GM12878 (cell line): Measurements from ENCODE around the gene NEURL3. TPM values are rescaled to one million over a fixed set of nuclear protein-coding genes. Genes with fewer than 3 reads are reported as not detected.

Source experiments
- BCLAF1 ChIP-seq: fragments of 450-650 bp; IDR thresholded peaks from 2 replicates; pipeline ENCODE4 v1.6.1; 2017; ENCODE audit warnings: antibody characterized with exemption, mild to moderate bottlenecking, moderate library complexity
- CBX5 ChIP-seq: sonication (generic); IDR thresholded peaks from 2 replicates; pipeline ENCODE4 v1.6.1; 2016; ENCODE audit warnings: low read depth, moderate library complexity, mild to moderate bottlenecking, inconsistent platforms
- CEBPB ChIP-seq, 2 experiments: fragments of 150-350 bp in 1 of 2; IDR thresholded peaks; 2 replicates each; pipeline ENCODE4 v1.6.1; 2012 to 2014; ENCODE audit warnings: low read depth in 2 of 2, low read length in 2 of 2, borderline replicate concordance in 1 of 2, inconsistent platforms in 1 of 2
- CHD1 ChIP-seq: IDR thresholded peaks from 2 replicates; pipeline ENCODE4 v1.6.1; 2012; ENCODE audit warnings: low read depth, low read length, improper control_type of control experiment
- EP300 ChIP-seq, 2 experiments: fragments of 150-350 bp in 1 of 2; IDR thresholded peaks; 2 replicates each; pipeline ENCODE4 v1.6.1; 2011 to 2012; ENCODE audit warnings: low read depth in 2 of 2, low read length in 2 of 2, borderline replicate concordance in 1 of 2, improper control_type of control experiment in 1 of 2, inconsistent platforms in 1 of 2; ENCODE audit not compliant: control insufficient read depth in 1 of 2
- IKZF2 ChIP-seq, 2 experiments: fragments of 450-650 bp; IDR thresholded peaks; 2 replicates each; pipeline ENCODE4 v1.6.1; 2017; ENCODE audit warnings: mild to moderate bottlenecking in 2 of 2, moderate library complexity in 2 of 2
- IRF3 ChIP-seq: fragments of 450-650 bp; IDR thresholded peaks from 2 replicates; pipeline ENCODE4 v1.6.1; 2014; ENCODE audit warnings: mild to moderate bottlenecking
- MAX ChIP-seq: IDR thresholded peaks from 2 replicates; pipeline ENCODE4 v1.6.1; 2012; ENCODE audit warnings: low read depth, low read length, improper control_type of control experiment
- NFIC ChIP-seq: IDR thresholded peaks from 2 replicates; pipeline ENCODE4 v1.6.1; 2012; ENCODE audit warnings: low read depth, mild to moderate bottlenecking, inconsistent platforms, low read length, moderate library complexity
- POLR2A ChIP-seq: IDR thresholded peaks from 2 replicates; pipeline ENCODE4 v1.6.1; 2011; ENCODE audit warnings: low read depth, mild to moderate bottlenecking, low read length
- POLR2AphosphoS2 ChIP-seq: IDR thresholded peaks from 2 replicates; pipeline ENCODE4 v1.6.1; 2011; ENCODE audit warnings: low read depth, mild to moderate bottlenecking, low read length, improper control_type of control experiment, moderate library complexity
- RAD51 ChIP-seq: fragments of 450-650 bp; IDR thresholded peaks from 2 replicates; pipeline ENCODE4 v1.6.1; 2016; ENCODE audit warnings: moderate library complexity, mild to moderate bottlenecking, inconsistent platforms
- RB1 ChIP-seq: fragments of 450-650 bp; formaldehyde crosslinking; IDR thresholded peaks from 2 replicates; pipeline ENCODE4 v1.6.1; 2017; ENCODE audit warnings: mild to moderate bottlenecking, borderline replicate concordance
- TBL1XR1 ChIP-seq: IDR thresholded peaks from 2 replicates; pipeline ENCODE4 v1.6.1; 2012; ENCODE audit warnings: low read depth, low read length, improper control_type of control experiment
- ZBTB11 ChIP-seq: fragments of 450-650 bp; formaldehyde crosslinking; IDR thresholded peaks from 2 replicates; pipeline ENCODE4 v1.5.0; 2022; ENCODE audit warnings: mild to moderate bottlenecking, missing genetic modification characterization
- ZBTB33 ChIP-seq: fragments of 450-650 bp; IDR thresholded peaks from 2 replicates; pipeline ENCODE4 v1.6.1; 2017; ENCODE audit warnings: mild to moderate bottlenecking
- polyA plus RNA-seq, 11 experiments: library from polyadenylated mRNA; depleted of rRNA in 4 of 11; unstranded in 6 of 11; stranded (reverse) in 5 of 11; fragments of >200 nt; fragmentation: Nextera tagmentation in 4 of 11; fragmentation: Illumina TruSeq in 1 of 11; extraction: Ambion mirVana in 4 of 11; extraction: Trizol in 1 of 11; gene quantifications; 1 replicate in 1 of 11; 2 replicates in 10 of 11; pipeline versions ENCODE4 v1.2.1 to v1.2.3, GENCODE V29; 2011 to 2016; ENCODE audit warnings: inconsistent platforms in 2 of 11, missing spikeins in 2 of 11, low read depth in 1 of 11
- total RNA-seq, 4 experiments: library from RNA; depleted of rRNA in 3 of 4; stranded (reverse); fragments of >200 nt in 3 of 4; fragmentation: Illumina TruSeq in 1 of 4; extraction: Trizol in 1 of 4; gene quantifications; 2 replicates each; pipeline versions ENCODE4 v1.2.1 to v1.2.3, GENCODE V29; 2013 to 2021

The NEURL3 gene
- total and polyA plus RNA-seq, 10 of the 15 experiments (the other 5 are each of a cell fraction or from before 2014, with no cell fraction given) = 0.03 to 6.3 (median 0.47) TPM

- TF ChIP-seq BCLAF1 (no peak), TBL1XR1 (no peak; the same call in 1 of the 2 replicates), RB1 (peak; percentile 72; the same call in 1 of the 2 replicates), ZBTB11 (CRISPR knock-in tag) (no peak), CEBPB (IDR thresholded peaks at IDR 0.05; ENCODE audit: borderline replicate concordance in 1 of 2, low read depth in 2 of 2, low read length in 2 of 2) (no peak), ZBTB33 (no peak), IKZF2 (IDR thresholded peaks at IDR 0.05) (peak; percentile 97 to 98), RAD51 (peak; percentile 39; the same call in 1 of the 2 replicates), CHD1 (peak; percentile 41; the same call in 1 of the 2 replicates), EP300 (IDR thresholded peaks at IDR 0.05; ENCODE audit: borderline replicate concordance in 1 of 2, control insufficient read depth in 1 of 2, low read depth in 2 of 2, low read length in 2 of 2) (peak; percentile 53 to 91; a peak in 2 of 4 replicates), MAX (peak; percentile 46; the same call in 1 of the 2 replicates), POLR2AphosphoS2 (peak; percentile 81; the same call in 1 of the 2 replicates), NFIC (peak; percentile 80), POLR2A (peak; percentile 97), IRF3 (no peak), CBX5 (0 out of 2 replicates have a peak, but pooled peaks have one; percentile 81)
Observed at GRCh38 chr2:96485751-96486651, 19.2 kb downstream of the NEURL3 start (continued).
